ENCODE measurements around the gene MARCKSL1.
A peak's percentile ranks its signal among the peaks of the same experiment; 100 is the strongest.
"Not testable (repeated sequence)": the region's sequence is repeated elsewhere in the genome, so short reads cannot be mapped to it uniquely, and the experiment has no call there.

Gene MARCKSL1

GRCh38 chr1:32303997-32304622 is 31.9 kb downstream of the MARCKSL1 start:
- no peak overlapping the region for H3K4me3 ChIP-seq (ENCODE audit: low read length)
- no peaks in the 10 kb centered on the region for H3K4me1 ChIP-seq (ENCODE audit: insufficient read depth, low read length)
- no peak overlapping the region for H3K27ac ChIP-seq (ENCODE audit: low read depth, low read length)
- H3K27me3 ChIP-seq (ENCODE audit: insufficient read depth, low read length), result no peaks in the 10 kb centered on the region
- 95% methylated on average over 3 of the region's 3 CpGs for WGBS
- peaks cover 53% of the 10 kb centered on the region for H3K36me3 ChIP-seq (ENCODE audit: insufficient read depth, low read length)
- H3K9me3 ChIP-seq (ENCODE audit: insufficient read depth, low read depth, low read length), result peaks cover 5% of the 10 kb centered on the region; the same call in 1 of the 2 replicates
- H3K9ac ChIP-seq (ENCODE audit: low read depth, low read length), result no peak overlapping the region

GRCh38 chr1:32303358-32303757 is 32.7 kb downstream of the MARCKSL1 start:
- Histone ChIP-seq H3K36me3 (ENCODE audit: insufficient read depth, low read length) (peaks cover 53% of the 10 kb centered on the region), H3K4me3 (ENCODE audit: low read length) (no peak overlapping the region), H3K9me3 (ENCODE audit: insufficient read depth, low read depth, low read length) (peaks cover 5% of the 10 kb centered on the region; the same call in 1 of the 2 replicates), H3K9ac (ENCODE audit: low read depth, low read length) (no peak overlapping the region), H3K27ac (ENCODE audit: low read depth, low read length) (no peak overlapping the region), H3K27me3 (ENCODE audit: insufficient read depth, low read length) (no peaks in the 10 kb centered on the region), H3K4me1 (ENCODE audit: insufficient read depth, low read length) (no peaks in the 10 kb centered on the region)
- 93% methylated on average over 2 of the region's 3 CpGs for WGBS

GRCh38 chr1:32299327-32299726 is 36.7 kb downstream of the MARCKSL1 start:
- Histone ChIP-seq H3K27me3 (ENCODE audit: insufficient read depth, low read length) (no peaks in the 10 kb centered on the region), H3K9me3 (ENCODE audit: insufficient read depth, low read depth, low read length) (no peaks in the 10 kb centered on the region), H3K4me1 (ENCODE audit: insufficient read depth, low read length) (no peaks in the 10 kb centered on the region), H3K27ac (ENCODE audit: low read depth, low read length) (no peak overlapping the region), H3K4me3 (ENCODE audit: low read length) (no peak overlapping the region), H3K9ac (ENCODE audit: low read depth, low read length) (no peak overlapping the region), H3K36me3 (ENCODE audit: insufficient read depth, low read length) (peaks cover 29% of the 10 kb centered on the region)

- H3K9me3 ChIP-seq (ENCODE audit: insufficient read depth, low read depth, low read length); H3K4me1 ChIP-seq (ENCODE audit: insufficient read depth, low read length); H3K4me3 ChIP-seq (ENCODE audit: low read length); H3K27ac ChIP-seq (ENCODE audit: low read depth, low read length); H3K9ac ChIP-seq (ENCODE audit: low read depth, low read length); H3K27me3 ChIP-seq (ENCODE audit: insufficient read depth, low read length): not testable (repeated sequence)
- peaks cover 18% of the 10 kb centered on the region for H3K36me3 ChIP-seq (ENCODE audit: insufficient read depth, low read length)
- WGBS, result 95% methylated on average over 16 of the region's 16 CpGs
These were observed 37.8 kb downstream of the MARCKSL1 start for GRCh38 chr1:32298211-32298610.

GRCh38 chr1:32291708-32292538 is 44.1 kb downstream of the MARCKSL1 start, which contains the start of gene HDAC1:
HDAC1 (plus strand) TSS chr1:32292083; CDS start chr1:32292170, 87 bp downstream.
- Histone ChIP-seq H3K4me3 (ENCODE audit: low read length) (peak within 1 kb of the TSS; percentile 93), H3K4me1 (ENCODE audit: insufficient read depth, low read length) (no peaks in the 10 kb centered on the region), H3K9me3 (ENCODE audit: insufficient read depth, low read depth, low read length) (no peaks in the 10 kb centered on the region), H3K9ac (ENCODE audit: low read depth, low read length) (peak within 1 kb of the TSS; percentile 69), H3K27me3 (ENCODE audit: insufficient read depth, low read length) (no peaks in the 10 kb centered on the region), H3K27ac (ENCODE audit: low read depth, low read length) (peak within 1 kb of the TSS; percentile 21; the same call in 1 of the 2 replicates), H3K36me3 (ENCODE audit: insufficient read depth, low read length) (no peaks in the 10 kb centered on the region; the same call in 1 of the 2 replicates)
- 2% methylated on average over 67 of the region's 67 CpGs for WGBS

- no peaks in the 10 kb centered on the region; the same call in 1 of the 2 replicates for H3K36me3 ChIP-seq (ENCODE audit: insufficient read depth, low read length)
- H3K9me3 ChIP-seq (ENCODE audit: insufficient read depth, low read depth, low read length), result no peaks in the 10 kb centered on the region
- H3K4me3 ChIP-seq (ENCODE audit: low read length), result peak overlapping the region; percentile 93
- H3K27ac ChIP-seq (ENCODE audit: low read depth, low read length), result no peak overlapping the region
- H3K4me1 ChIP-seq (ENCODE audit: insufficient read depth, low read length), result no peaks in the 10 kb centered on the region
- H3K9ac ChIP-seq (ENCODE audit: low read depth, low read length), result no peak overlapping the region; the same call in 1 of the 2 replicates
- WGBS, result 74% methylated on average over 10 of the region's 10 CpGs
- no peaks in the 10 kb centered on the region for H3K27me3 ChIP-seq (ENCODE audit: insufficient read depth, low read length)
These were observed 44.8 kb downstream of the MARCKSL1 start for GRCh38 chr1:32291145-32291707.

GRCh38 chr1:32289256-32289655 is 46.8 kb downstream of the MARCKSL1 start:
- no peaks in the 10 kb centered on the region for H3K27me3 ChIP-seq (ENCODE audit: insufficient read depth, low read length)
- 98% methylated on average over 4 of the region's 7 CpGs for WGBS
- H3K4me3 ChIP-seq (ENCODE audit: low read length), result no peak overlapping the region
- H3K27ac ChIP-seq (ENCODE audit: low read depth, low read length), result no peak overlapping the region
- no peaks in the 10 kb centered on the region for H3K4me1 ChIP-seq (ENCODE audit: insufficient read depth, low read length)
- no peak overlapping the region for H3K9ac ChIP-seq (ENCODE audit: low read depth, low read length)
- no peaks in the 10 kb centered on the region for H3K9me3 ChIP-seq (ENCODE audit: insufficient read depth, low read depth, low read length)
- peaks cover 8% of the 10 kb centered on the region; the same call in 1 of the 2 replicates for H3K36me3 ChIP-seq (ENCODE audit: insufficient read depth, low read length)

GRCh38 chr1:32286763-32287162 is 49.3 kb downstream of the MARCKSL1 start:
- Histone ChIP-seq H3K27ac (ENCODE audit: low read depth, low read length) (no peak overlapping the region), H3K36me3 (ENCODE audit: insufficient read depth, low read length) (peaks cover 8% of the 10 kb centered on the region; the same call in 1 of the 2 replicates), H3K9me3 (ENCODE audit: insufficient read depth, low read depth, low read length) (no peaks in the 10 kb centered on the region), H3K4me1 (ENCODE audit: insufficient read depth, low read length) (no peaks in the 10 kb centered on the region), H3K27me3 (ENCODE audit: insufficient read depth, low read length) (no peaks in the 10 kb centered on the region), H3K9ac (ENCODE audit: low read depth, low read length) (no peak overlapping the region), H3K4me3 (ENCODE audit: low read length) (no peak overlapping the region)
- WGBS, result 82% methylated on average over 4 of the region's 4 CpGs

- Histone ChIP-seq H3K36me3 (ENCODE audit: insufficient read depth, low read length) (peaks cover 15% of the 10 kb centered on the region), H3K27ac (ENCODE audit: low read depth, low read length) (no peak overlapping the region), H3K4me3 (ENCODE audit: low read length) (no peak overlapping the region), H3K9ac (ENCODE audit: low read depth, low read length) (no peak overlapping the region), H3K9me3 (ENCODE audit: insufficient read depth, low read depth, low read length) (no peaks in the 10 kb centered on the region), H3K4me1 (ENCODE audit: insufficient read depth, low read length) (no peaks in the 10 kb centered on the region), H3K27me3 (ENCODE audit: insufficient read depth, low read length) (no peaks in the 10 kb centered on the region)
- WGBS, result 94% methylated on average over 3 of the region's 3 CpGs
These were observed 50.4 kb downstream of the MARCKSL1 start for GRCh38 chr1:32285658-32286057.

- H3K4me1 ChIP-seq (ENCODE audit: insufficient read depth, low read length); H3K27ac ChIP-seq (ENCODE audit: low read depth, low read length); H3K9me3 ChIP-seq (ENCODE audit: insufficient read depth, low read depth, low read length); H3K4me3 ChIP-seq (ENCODE audit: low read length); H3K9ac ChIP-seq (ENCODE audit: low read depth, low read length); H3K27me3 ChIP-seq (ENCODE audit: insufficient read depth, low read length): not testable (repeated sequence)
- peaks cover 21% of the 10 kb centered on the region for H3K36me3 ChIP-seq (ENCODE audit: insufficient read depth, low read length)
- WGBS, result 94% methylated on average over 8 of the region's 8 CpGs
These were observed 51.3 kb downstream of the MARCKSL1 start for GRCh38 chr1:32284777-32285176.
